Measurements from ENCODE around the gene CACNA2D2.

DNA sequence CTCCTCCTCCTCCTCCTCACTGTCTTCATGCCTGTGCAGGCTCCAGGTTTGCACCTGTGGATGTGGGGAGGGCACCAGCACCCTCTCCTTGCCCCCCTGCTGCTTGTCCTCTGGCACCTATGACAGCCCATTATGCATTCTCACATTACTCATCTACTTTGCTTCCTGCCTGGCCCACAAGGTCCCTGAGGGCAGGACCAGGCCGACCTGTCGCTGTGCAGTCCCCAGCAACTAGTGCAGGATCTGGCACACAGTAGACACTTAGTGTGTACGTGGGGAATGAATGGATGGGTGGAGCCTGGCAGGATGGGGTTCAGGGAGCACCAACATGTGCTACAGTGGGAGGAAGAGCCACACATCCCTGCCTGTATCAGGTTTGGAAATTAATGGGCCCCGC is 85.8 kb downstream of the CACNA2D2 start:
- TF ChIP-seq, protein P1, sequence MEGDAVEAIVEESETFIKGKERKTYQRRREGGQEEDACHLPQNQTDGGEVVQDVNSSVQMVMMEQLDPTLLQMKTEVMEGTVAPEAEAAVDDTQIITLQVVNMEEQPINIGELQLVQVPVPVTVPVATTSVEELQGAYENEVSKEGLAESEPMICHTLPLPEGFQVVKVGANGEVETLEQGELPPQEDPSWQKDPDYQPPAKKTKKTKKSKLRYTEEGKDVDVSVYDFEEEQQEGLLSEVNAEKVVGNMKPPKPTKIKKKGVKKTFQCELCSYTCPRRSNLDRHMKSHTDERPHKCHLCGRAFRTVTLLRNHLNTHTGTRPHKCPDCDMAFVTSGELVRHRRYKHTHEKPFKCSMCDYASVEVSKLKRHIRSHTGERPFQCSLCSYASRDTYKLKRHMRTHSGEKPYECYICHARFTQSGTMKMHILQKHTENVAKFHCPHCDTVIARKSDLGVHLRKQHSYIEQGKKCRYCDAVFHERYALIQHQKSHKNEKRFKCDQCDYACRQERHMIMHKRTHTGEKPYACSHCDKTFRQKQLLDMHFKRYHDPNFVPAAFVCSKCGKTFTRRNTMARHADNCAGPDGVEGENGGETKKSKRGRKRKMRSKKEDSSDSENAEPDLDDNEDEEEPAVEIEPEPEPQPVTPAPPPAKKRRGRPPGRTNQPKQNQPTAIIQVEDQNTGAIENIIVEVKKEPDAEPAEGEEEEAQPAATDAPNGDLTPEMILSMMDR (conservative IDR thresholded peaks at IDR 0.05; ENCODE audit: low read length) = no peak
- TF ChIP-seq EZH2phosphoT487 (IDR thresholded peaks at IDR 0.05; ENCODE audit: borderline replicate concordance) = no peak
